ENCODE results near the gene GABRP. TPM values are rescaled to one million over a fixed set of nuclear protein-coding genes. Genes with fewer than 3 reads are reported as not detected.

GABRP gene
- polyA plus RNA-seq, 1 of the 3 experiments (the other 2 are of a cell fraction): 0.03 TPM

DNA sequence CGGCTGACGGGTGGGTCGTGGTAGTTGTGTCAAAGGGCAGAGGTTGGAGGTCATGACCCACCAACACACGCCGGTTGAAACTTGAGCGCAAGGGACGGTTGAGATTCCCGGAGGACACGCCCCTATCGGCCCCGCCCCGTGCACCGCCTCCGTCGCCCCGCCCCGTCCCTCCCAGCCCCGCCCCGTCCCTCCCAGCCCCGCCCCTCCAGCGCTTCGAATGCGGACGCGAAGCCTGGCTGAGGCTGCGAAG is 78.1 kb downstream of the GABRP start:
- Histone ChIP-seq H3K4me3 (ENCODE audit: low read depth in 2 of 2, low read length in 1 of 2) (peak overlapping the region; percentile 74 to 90; a peak in 3 of 4 replicates), H2AFZ (ENCODE audit: low read depth) (no peak overlapping the region), H4K20me1 (ENCODE audit: insufficient read depth) (no peaks in the 10 kb centered on the region), H3K27ac (ENCODE audit: low read depth in 2 of 2, low read length in 1 of 2) (no peak overlapping the region), H3K4me1 (ENCODE audit: control insufficient read depth in 1 of 2, insufficient read depth in 2 of 2, low read depth in 1 of 2, low read length in 1 of 2) (peaks cover 0 to 3% of the 10 kb centered on the region in 2 experiments; a peak in 2 of 4 replicates), H3K27me3 (ENCODE audit: insufficient read depth) (no peaks in the 10 kb centered on the region), H3K9me3 (peaks cover 12% of the 10 kb centered on the region), H3K36me3 (replicated peaks in 1 of 2; ENCODE audit: control insufficient read depth in 1 of 2, insufficient read depth in 2 of 2, low read length in 1 of 2) (no peaks in the 10 kb centered on the region), H3K9ac (peak overlapping the region; percentile 77; the same call in 1 of the 2 replicates), H3K9me2 (no peaks in the 10 kb centered on the region), H3K79me2 (ENCODE audit: insufficient read depth) (peaks cover 29% of the 10 kb centered on the region), H3F3A (replicated peaks; ENCODE audit: insufficient read depth) (peaks cover 7% of the 10 kb centered on the region), H3K4me2 (peak overlapping the region; percentile 73; the same call in 1 of the 2 replicates)
- 3% methylated on average over 3 of the region's 26 CpGs for WGBS (ENCODE audit: low lambda C conversion rate)
- CTCF ChIA-PET: no interaction called here
- TF ChIP-seq RXRA (IDR thresholded peaks at IDR 0.05; ENCODE audit: borderline replicate concordance, low read depth) (no peak), MEF2A (IDR thresholded peaks at IDR 0.05; ENCODE audit: borderline replicate concordance, low read depth) (no peak), ELF1 (IDR thresholded peaks at IDR 0.05) (no peak), MXI1 (IDR thresholded peaks at IDR 0.05; ENCODE audit: low read depth, low read length) (no peak), EZH2phosphoT487 (IDR thresholded peaks at IDR 0.05; ENCODE audit: borderline replicate concordance, low read depth) (no peak), JUND (IDR thresholded peaks at IDR 0.05) (no peak), CTCF (IDR thresholded peaks at IDR 0.05) (no peak), CHD2 (IDR thresholded peaks at IDR 0.05; ENCODE audit: low read length, partially characterized antibody) (no peak), NFIC (IDR thresholded peaks at IDR 0.05; ENCODE audit: borderline replicate concordance) (no peak), EP300 (IDR thresholded peaks at IDR 0.05; ENCODE audit: borderline replicate concordance in 1 of 2, low read depth in 1 of 2, low read length in 1 of 2) (no peak), RCOR1 (IDR thresholded peaks at IDR 0.05; ENCODE audit: low read length) (no peak), IRF3 (IDR thresholded peaks at IDR 0.05; ENCODE audit: low read depth, low read length) (no peak), GABPA (IDR thresholded peaks at IDR 0.05; ENCODE audit: low read depth) (no peak), POLR2AphosphoS5 (IDR thresholded peaks at IDR 0.05; ENCODE audit: low read depth, low read length) (no peak), TCF12 (IDR thresholded peaks at IDR 0.05) (no peak), SMC3 (IDR thresholded peaks at IDR 0.05; ENCODE audit: low read depth, low read length) (no peak)
- TF ChIP-seq, protein P1, sequence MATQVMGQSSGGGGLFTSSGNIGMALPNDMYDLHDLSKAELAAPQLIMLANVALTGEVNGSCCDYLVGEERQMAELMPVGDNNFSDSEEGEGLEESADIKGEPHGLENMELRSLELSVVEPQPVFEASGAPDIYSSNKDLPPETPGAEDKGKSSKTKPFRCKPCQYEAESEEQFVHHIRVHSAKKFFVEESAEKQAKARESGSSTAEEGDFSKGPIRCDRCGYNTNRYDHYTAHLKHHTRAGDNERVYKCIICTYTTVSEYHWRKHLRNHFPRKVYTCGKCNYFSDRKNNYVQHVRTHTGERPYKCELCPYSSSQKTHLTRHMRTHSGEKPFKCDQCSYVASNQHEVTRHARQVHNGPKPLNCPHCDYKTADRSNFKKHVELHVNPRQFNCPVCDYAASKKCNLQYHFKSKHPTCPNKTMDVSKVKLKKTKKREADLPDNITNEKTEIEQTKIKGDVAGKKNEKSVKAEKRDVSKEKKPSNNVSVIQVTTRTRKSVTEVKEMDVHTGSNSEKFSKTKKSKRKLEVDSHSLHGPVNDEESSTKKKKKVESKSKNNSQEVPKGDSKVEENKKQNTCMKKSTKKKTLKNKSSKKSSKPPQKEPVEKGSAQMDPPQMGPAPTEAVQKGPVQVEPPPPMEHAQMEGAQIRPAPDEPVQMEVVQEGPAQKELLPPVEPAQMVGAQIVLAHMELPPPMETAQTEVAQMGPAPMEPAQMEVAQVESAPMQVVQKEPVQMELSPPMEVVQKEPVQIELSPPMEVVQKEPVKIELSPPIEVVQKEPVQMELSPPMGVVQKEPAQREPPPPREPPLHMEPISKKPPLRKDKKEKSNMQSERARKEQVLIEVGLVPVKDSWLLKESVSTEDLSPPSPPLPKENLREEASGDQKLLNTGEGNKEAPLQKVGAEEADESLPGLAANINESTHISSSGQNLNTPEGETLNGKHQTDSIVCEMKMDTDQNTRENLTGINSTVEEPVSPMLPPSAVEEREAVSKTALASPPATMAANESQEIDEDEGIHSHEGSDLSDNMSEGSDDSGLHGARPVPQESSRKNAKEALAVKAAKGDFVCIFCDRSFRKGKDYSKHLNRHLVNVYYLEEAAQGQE (IDR thresholded peaks at IDR 0.05; ENCODE audit: low read depth, low read length): no peak
- TF ChIP-seq, protein P2, sequence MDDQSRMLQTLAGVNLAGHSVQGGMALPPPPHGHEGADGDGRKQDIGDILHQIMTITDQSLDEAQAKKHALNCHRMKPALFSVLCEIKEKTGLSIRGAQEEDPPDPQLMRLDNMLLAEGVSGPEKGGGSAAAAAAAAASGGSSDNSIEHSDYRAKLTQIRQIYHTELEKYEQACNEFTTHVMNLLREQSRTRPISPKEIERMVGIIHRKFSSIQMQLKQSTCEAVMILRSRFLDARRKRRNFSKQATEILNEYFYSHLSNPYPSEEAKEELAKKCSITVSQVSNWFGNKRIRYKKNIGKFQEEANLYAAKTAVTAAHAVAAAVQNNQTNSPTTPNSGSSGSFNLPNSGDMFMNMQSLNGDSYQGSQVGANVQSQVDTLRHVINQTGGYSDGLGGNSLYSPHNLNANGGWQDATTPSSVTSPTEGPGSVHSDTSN (IDR thresholded peaks at IDR 0.05): no peak
- POLR2A ChIA-PET: no interaction called here
- no peak for DNase-seq

Data from SK-N-SH (cell line).